G401.6 (cell line): ENCODE data around the gene TXNDC2.
"Not testable (repeated sequence)": the region's sequence is repeated elsewhere in the genome, so short reads cannot be mapped to it uniquely, and the experiment has no call there.

ENCODE experiments used
- FAIRE-seq: peaks from 2 replicates; lab custom pipeline; 2012; peaks lifted over from hg19 to GRCh38; lab: Jason Lieb, UNC

TXNDC2 gene

DNA sequence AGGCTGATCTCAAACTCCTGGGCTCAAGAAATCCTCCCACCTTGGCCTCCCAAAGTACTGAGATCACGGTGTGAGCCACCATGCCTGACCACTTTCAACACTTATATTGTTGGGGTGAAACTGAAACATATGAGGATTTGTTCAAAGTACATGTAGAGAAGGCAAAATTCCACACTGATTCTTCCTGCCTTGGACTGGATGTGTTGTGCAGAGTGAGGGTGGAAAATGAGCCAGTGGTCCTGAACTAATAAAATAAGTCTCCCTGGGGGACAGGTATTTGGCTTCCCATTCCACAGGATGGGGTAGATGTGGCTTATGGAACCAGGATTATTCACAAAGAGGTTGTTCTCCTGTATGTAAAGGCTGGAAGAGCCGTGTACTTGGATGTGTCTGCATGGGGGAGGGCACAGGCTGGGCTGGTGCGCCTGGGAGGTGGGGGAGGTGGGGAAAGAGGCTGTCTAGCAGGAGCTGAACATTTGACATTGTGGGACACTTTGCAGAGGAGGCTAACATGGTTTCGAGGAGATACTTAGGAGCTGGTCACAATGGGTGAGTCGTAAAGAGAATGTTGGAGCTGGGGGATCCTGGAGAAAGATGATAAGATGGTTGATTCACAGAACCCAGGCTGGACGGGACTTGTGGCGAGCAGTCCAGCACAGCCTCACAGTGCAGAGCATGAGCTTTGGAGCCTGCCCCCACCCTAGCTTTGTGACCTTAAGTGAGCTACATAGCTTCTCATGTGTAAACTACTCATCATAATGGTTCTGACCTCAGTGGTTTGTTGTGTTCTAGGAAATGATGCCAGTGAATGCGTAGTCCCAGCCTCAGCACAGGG, at the start of gene TXNDC2:
TSS of gene TXNDC2 (plus strand) at position 804 of the 835 bp plus-strand sequence. CDS start 708 bp downstream, outside the sequence.
- no peak for FAIRE-seq

DNA sequence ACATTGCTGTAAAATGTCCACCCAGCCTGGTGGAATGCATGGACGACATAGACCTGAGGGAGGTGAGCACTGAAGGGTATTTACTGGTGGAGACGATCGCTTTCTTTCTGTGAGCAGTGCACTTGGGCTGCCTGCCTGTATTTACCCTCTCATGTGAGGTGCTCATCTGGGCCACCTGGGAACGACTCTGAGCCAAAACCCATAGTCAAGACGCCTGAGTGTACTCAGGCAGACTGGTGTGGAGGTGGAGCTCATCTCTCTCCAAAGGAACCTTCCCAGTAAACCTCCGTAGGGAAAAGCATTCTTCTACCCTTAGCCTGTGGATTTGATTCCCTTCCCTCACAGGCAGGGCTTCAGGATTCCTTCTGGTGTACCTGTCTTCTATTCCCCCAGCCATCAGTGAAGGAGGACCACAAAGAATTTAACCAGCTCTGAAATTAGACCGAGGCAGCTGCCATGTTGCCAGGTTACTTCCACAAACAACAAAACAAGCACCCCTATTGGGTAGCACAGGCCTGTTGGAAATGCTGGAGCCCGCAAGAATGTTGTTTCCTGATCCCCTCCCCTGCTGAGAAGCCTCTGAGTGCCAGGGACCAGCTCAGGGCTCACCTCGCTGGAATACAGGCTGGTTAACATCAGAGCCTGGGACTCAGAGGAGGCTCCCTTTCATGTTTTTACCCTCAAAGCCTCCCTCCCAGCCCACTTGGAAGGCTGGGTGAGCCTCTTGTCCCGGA, 47.5 kb upstream of the TXNDC2 start:
- no peak for FAIRE-seq

DNA sequence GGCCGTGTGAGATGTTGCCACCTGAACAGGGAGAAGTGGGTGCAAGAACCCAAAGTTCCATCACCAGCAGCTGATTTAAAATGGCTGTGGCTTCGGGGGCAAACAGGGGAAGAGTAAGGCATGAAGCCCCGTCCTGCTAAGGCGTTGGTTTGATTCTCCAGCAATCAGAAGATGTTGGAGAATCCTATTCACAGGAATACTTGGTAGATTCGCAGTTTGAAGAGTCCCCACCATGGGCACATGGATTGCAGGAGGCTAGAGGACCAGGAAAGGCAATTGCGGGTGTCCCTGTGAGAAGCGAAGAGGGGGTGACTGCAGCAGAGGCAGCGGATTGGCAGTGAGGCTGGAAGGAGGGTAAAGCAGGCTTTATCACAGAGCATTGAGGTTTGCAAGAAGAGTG, 46.6 kb upstream of the TXNDC2 start:
- FAIRE-seq, result no peak

DNA sequence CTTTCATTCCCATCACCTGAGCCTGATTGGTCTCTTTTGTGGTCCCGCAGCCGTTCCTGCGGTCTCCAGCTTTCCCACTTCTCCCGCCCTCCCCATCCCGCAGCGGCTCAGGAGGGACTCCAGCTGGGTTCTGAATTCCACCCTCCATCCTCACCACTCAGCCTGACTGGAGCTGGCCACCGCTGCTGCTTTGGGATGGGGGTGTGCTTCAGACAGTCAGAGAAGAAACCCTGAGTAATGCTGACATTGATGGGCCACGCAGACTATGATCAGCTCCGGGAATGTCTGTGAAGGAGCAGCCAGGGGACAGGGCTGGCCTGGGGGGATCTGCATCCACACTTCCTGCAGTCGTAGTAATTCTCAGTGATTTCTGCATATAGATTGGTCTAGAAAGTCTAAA, 45.9 kb upstream of the TXNDC2 start:
- FAIRE-seq, result no peak

DNA sequence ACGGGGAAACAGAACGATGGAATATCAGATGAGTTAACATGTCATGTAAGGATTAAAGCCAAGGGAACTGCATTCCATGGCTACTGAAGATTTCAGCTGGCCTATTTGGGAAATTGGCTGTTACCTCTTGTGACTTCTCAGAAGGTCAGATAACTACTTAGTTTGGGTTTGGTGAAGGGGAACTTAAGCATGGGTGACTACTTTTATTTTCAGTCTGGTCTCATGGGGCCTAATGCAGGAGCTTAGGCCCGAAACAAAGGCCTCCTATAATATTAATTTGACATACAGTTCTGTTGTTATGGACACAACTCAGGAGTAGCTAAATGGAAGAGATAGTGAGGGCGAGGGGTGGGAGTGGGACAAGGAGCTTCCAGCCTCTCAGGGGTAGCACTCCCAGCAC, 44.0 kb upstream of the TXNDC2 start:
- FAIRE-seq, result no peak

DNA sequence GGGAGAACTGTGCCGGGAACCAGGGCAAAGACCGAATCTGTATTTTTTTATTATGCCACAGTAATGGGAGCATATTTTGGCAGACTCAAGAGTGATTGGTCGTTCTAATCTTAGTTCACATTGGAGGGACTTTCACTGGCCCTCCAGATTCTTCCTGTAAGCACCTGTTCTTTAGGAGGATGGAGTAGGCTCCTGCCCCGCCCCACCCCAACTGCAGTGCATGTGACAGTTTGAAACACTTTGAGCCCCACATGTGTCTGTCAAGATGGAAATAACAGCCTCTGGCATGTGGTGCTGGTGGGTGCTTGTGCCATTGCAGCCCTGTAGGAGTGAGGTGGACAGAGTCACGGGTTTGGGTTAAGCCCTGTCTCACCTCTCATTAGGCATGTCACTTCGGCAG, 43.3 kb upstream of the TXNDC2 start:
- FAIRE-seq, result no peak

DNA sequence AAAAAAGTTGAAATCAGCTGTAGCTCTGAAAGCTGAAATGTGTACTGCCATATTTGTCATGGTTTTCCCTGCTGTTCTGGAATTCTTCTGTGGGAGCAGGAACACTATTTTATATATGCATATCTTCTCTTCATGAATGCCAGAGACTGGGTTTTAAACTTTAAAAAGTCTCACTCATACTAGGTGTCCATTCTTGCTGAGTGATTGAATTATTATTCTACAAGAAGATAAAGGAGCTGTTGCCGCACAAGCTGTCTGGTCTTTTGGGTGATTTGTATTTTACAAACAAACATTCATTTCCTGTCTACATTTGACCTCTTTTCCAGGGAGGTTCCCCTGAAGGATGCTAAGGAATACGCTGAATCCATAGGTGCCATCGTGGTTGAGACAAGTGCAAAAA, 40.5 kb upstream of the TXNDC2 start:
- no peak for FAIRE-seq

DNA sequence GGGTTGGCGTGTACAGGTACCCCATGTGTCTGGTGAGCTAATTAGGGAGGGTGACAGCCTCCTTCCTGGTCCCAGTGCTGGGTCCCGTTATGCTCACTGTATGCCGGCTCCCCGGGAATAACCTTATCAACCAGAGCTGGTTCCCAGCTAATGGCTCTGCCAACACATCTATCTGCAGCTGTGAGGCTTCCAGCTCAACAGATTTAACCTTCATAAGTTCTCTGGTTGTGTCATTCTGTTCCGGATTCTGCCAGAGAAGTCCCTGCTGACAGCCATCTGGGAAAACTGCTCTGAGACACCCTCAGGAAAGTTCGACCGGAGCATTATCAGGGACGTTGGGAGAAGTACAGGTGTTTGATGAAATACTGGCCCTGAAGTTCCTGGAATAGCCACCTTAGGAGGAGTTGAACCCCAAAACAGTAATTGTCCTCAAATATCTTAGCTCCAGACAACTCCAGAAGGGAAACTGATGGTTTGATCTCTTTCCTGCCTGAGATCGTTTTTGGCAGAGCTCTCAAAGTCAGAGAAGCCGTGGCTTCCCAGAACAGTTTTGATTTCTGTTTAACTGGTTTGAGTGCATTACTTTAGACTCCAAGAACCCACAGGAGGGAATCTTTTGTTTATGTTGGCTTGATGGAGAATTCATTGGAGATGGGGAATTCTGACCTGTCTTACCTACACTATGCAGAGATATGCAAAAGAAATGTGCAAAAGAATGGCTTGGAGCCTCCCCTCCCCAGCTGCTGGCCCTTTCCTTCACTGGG, 39.4 kb upstream of the TXNDC2 start:
- FAIRE-seq, result no peak

DNA sequence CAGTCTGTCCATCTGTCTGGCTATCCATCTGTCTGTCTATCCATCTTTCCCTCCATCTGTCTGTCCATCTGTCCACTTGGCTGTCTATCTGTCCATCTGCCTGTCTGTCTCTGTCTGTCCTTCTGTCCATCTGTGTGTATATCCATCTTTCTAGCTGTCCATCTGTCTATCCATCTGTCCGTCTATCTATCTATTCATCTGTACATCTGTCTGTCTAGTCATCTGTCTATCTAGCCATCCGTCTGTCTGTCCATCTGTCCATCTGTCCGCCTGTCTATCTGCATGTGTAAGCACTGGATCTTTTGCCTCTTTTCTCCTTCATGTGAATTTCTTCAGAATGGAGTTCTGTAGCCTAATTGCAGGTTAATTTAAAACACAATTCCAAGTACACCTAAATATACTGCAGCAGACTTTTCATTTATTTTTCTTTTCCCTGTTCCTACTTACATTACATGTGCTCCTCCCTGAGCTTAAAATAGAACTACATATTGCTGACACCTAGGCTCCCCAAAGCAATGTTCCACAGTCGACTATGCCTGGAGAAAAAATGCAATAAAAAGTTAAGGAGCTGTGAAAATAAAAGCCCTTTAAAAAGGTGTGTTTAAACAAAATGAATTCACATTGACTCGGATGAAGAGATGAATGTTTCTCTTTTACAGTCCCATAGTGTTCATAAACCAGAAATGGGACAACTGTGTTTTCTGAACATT, 37.4 kb upstream of the TXNDC2 start:
- FAIRE-seq, result no peak

DNA sequence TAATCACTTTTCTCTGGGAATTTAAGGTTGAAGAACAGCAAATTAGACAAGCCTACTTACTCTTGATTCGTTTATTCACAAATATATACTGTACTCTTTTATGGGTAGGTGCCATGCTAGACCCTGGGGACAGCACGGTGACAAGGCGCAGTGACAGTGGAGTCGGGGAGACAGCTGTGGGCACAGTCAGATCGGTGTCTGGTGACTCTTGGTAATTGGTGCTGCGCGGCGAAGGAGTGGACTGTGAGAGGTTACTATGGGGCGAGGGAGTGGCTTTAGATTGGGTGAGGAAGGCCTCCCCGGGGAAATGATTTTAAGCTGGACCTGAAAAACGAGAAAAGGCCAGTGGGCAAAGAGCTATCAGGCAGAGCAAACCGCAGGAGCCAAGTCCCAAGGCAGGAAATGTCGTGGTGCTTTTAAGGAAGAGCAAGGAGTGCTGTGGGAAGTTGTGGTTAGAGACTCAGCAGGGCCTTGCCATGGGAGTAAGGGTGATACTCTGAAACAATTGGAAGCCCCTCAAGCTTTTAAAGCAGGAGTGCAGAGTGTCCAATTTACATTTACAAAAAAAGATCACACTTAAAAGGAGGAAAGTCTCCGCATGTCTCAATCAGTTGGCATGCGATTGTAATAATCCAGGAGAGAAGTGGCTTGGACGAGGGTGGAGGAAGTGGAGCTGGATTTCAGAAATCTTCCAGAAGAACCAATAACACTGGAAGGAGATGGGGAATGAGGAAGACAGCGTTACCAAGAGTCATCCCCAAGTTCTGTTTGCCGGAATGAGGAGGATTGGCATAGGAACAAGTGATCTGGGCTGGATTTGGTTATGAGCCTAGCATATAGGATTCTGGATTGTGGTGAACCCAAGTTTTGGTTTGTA, 36.1 kb upstream of the TXNDC2 start:
- no peak for FAIRE-seq

DNA sequence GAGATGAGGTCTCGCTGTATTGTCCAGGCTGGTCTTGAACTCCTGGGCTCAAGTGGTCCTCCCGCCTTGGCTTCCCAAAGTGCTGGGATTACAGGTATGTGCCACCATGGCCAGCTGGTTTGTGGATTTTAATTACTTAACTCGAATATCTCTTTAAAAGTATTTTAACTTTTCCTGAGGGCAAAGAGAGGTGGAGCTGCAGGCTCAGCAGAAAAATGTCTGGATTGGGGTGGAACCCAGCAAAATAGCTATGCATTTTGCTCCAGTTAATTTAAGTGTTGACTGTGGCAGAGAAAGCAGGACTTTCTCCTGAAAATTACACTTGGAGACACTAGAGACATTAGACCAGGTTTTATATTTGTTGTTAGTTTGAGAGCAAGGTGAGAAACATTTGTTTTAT, 35.5 kb upstream of the TXNDC2 start:
- no peak for FAIRE-seq

DNA sequence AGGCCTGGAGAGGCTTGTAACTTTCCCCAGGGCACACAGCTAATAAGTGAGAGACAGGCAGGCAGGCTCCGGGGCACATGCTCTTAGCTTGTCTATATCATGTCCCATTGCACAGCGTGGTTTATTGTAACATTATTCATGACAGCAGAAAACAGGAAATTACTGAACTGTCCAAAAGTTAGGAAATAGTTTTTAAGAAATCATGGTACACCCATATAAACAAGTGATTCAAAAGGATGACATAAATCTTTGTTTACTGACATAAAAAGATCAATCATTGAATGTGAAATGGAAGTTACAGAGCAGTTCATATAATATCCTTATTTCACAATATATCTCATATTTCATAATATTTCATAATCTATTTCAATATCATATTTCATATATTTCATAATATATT, 34.3 kb upstream of the TXNDC2 start:
- FAIRE-seq, result peak; percentile 96

DNA sequence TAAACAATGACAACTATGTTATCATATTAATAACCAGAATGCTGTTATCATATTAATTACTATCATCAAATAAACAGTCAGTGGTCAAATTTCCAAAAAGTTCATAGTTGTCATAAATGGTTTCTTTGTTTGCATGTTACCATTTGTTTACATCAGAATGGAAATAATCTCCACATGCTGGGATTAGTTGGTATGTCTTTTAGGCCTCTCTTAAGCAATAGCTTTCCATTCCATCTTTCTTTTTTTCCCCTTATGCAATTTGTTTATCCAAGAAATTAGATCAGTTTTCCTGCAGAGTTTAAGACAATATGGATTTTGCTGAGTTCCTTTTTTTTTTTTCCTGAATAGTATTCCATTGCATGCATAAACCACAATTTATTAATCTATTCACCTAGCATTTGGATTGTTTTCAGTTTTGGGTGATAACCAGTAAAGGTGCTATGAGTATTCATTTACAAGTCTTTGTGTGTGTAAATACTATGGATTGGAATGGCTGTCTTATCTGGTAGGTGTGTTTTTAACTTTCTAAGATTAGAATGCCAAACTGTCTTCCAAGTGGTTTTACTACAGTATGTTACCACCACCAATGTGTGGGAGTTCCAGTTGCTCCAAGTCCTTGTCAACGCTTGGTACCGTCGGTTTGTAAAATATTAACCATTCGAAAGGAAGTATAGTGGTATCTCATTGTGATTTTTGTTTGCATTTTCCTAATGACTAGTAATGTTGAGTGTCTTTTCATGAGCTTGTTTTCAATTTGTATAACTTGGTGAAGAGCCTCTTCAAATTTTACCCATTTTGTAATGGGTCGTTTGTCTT, 33.3 kb upstream of the TXNDC2 start:
- no peak for FAIRE-seq

DNA sequence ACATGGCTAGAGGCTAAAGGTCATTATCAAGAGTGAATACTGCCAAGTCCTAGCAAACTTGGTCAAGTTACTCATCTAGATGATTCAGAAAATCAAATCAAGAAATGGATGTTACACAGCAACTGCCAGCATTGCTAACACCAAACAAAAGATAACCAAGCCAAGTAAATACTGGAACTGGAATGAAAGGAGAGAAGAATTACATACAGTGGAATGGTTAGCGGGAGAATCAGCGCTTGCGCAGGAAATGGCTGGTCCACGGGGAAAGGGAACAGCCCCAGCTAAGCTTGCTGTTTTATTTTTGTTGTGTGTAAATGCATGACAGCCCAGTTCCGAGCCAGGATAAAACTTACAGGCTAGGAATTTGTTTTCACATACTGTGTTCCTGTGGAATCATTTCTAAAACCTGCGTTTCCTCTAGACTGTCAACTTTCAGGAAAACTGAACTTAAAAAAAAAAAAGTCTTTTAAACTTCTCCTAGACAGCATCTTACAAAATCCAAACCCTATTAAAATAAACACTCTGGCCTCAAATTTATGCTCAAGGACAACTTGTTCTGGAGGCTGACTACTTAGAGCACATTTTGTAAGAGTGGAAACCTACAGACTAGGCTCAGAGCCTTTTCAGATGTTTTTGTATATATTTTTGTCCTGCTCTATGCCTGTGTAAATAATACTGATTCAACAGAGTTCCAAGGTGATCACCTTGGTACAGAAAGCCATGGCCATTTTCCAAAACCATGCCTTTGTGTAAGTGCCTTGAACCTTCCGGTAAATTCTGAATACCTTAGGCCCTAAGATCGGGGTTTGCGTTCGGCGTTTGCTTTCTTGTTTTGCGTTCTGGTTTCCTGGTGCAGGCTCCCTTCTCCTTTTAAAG, 30.7 kb upstream of the TXNDC2 start:
- no peak for FAIRE-seq

DNA sequence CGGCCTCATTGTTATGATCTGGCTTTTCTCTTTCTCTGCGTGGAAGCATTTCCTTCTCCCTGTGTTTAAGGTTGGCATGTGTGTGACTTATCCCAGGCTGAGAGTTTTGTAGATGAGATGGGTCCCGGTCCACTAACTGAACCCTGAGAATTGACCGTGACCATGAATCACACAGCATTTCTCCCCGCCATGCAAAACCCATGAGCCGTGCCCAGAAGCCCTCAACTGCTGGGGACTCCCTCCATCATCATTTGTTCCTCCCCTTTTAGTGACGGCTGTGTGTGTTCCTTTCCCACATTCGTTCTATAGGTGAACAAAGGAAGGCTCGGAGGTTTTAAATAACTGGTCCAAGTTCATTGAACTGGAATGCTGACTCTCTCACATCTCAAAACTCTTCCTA, 30.1 kb upstream of the TXNDC2 start:
- FAIRE-seq, result no peak

DNA sequence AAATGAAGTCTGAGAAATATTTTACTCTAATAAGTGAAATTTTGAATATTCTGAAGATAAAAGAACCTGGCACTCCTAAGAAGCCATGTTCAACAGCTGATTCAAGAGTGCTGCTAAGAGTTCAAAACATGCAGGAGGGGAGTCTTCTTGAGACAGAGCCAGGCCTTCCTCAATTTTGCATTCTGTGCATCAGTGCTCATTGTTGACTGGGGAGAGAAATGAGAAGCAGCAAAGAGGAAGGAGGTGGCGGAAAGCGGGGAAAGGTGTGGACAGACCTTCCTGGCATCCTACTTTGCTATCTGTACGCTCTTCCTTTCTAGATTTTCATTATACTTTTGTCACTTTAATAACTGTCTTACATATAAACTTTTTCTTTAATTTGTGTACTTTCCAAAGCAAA, 29.7 kb upstream of the TXNDC2 start:
- no peak for FAIRE-seq

DNA sequence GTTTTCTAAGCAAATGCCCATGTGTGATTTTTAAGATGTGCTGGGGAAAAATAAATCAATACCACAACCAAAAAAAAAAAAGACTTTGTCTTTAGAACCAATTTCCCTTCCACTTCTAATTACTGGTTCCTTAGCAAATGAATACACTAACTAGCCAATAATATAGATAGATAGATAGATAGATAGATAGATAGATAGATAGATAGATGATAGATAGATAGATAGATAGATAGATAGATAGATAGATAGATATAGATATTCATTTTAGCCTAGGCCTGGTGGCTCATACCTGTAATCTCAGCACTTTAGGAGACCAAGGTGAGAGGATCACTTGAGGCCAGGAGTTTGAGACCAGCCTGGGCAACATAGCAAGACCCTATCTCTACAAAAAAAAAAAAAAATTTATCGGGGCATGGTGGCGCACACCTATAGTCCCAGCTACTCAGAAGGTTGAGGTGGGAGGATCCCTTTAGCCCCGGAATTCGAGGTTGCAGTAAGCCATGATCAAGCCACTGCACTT, 28.2 kb upstream of the TXNDC2 start:
- FAIRE-seq, result not testable (repeated sequence)

DNA sequence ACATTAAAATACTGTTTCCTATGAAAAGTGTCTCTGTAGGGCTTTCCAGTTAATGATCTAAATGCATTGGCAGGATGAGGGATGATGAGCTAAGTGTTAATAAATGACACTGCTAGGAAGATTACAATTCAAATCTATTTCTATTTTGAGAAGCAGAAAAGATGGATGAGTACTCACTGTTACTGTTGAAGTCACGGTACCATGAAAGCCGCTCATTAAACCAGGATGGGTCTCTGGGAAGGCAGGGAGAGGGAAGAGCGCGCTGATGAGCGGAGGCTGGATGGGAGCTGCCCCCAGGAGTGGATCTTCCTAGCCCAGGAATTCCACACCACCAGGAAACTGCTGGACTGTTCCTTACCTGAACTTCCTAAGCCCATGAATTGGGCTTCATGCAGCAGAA, 27.1 kb upstream of the TXNDC2 start:
- FAIRE-seq, result no peak

DNA sequence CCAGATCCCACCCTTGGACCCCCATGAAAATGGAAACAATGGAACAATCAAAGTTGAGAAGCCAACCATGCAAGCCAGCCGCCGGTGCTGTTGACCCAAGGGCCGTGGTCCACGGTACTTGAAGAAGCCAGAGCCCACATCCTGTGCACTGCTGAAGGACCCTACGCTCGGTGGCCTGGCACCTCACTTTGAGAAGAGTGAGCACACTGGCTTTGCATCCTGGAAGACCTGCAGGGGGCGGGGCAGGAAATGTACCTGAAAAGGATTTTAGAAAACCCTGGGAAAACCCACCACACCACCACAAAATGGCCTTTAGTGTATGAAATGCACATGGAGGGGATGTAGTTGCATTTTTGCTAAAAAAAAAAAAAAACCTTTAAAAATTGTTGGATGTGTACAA, 26.5 kb upstream of the TXNDC2 start:
- FAIRE-seq, result no peak
